OCI-LY7 (cell line): Measurements from ENCODE around the gene PACS2. TPM values are rescaled to one million over a fixed set of nuclear protein-coding genes. Genes with fewer than 3 reads are reported as not detected.

Experiments used
- BruUV-seq: library from RNA; stranded (reverse); fragments of 400-500 nt; replicated peaks from 2 replicates; lab custom pipeline; 2021; lab: Mats Ljungman, UMichigan
- CTCF ChIA-PET: fragments of 300-600 bp; sonication (Branson Sonifier 250); formaldehyde crosslinking; loops from one replicate; lab custom pipeline; 2022; ENCODE audit warnings: antibody characterized with exemption; ENCODE audit not compliant: unreplicated experiment; lab: Charles Lee
- POLR2A ChIA-PET: fragments of 300-600 bp; sonication (Branson Sonifier 250); formaldehyde crosslinking; loops from one replicate; lab custom pipeline; 2022; ENCODE audit warnings: antibody characterized with exemption; lab: Charles Lee
- DNase-seq: peaks from one replicate; pipeline ENCODE4 v3.0.0-alpha.2; 2015; ENCODE audit warnings: low spot score
- H2AFZ ChIP-seq: fragments of 200-600 bp; sonication (generic), shearing (Covaris generic); 2 replicates; pipeline ENCODE4 v1.6.1; 2014; ENCODE audit warnings: mild to moderate bottlenecking, antibody characterized with exemption, low read length, moderate library complexity
- H3K27ac ChIP-seq: fragments of 200-600 bp; sonication (generic); 2 replicates; pipeline ENCODE4 v1.5.1; 2014; ENCODE audit warnings: mixed run types, low read depth, mild to moderate bottlenecking, moderate library complexity, low read length, inconsistent platforms; ENCODE audit not compliant: poor library complexity, severe bottlenecking
- H3K36me3 ChIP-seq: fragments of 200-600 bp; sonication (generic); 2 replicates; pipeline ENCODE4 v1.6.1; 2014; ENCODE audit warnings: mild to moderate bottlenecking, antibody characterized with exemption, low read length, moderate library complexity, mixed read lengths; ENCODE audit not compliant: insufficient read depth
- H3K4me1 ChIP-seq: fragments of 200-600 bp; sonication (generic); 2 replicates; pipeline ENCODE4 v1.5.1; 2014; ENCODE audit warnings: mild to moderate bottlenecking, low read length; ENCODE audit not compliant: insufficient read depth, poor library complexity, severe bottlenecking
- H3K4me2 ChIP-seq: fragments of 200-600 bp; sonication (generic); 2 replicates; pipeline ENCODE4 v1.6.1; 2014; ENCODE audit warnings: mild to moderate bottlenecking, low read length
- H3K4me3 ChIP-seq: fragments of 200-600 bp; sonication (generic); 2 replicates; pipeline ENCODE4 v1.5.1; 2014; ENCODE audit warnings: mild to moderate bottlenecking, low read depth, low read length; ENCODE audit not compliant: poor library complexity, severe bottlenecking
- H3K79me2 ChIP-seq: fragments of 200-600 bp; sonication (generic); 2 replicates; pipeline ENCODE4 v1.6.1; 2016; ENCODE audit warnings: low read depth, mild to moderate bottlenecking, low read length, moderate library complexity, mixed read lengths; ENCODE audit not compliant: insufficient read depth
- H3K9me2 ChIP-seq: fragments of 200-600 bp; sonication (generic); 2 replicates; pipeline ENCODE4 v1.6.1; 2016; ENCODE audit warnings: mild to moderate bottlenecking, low read length, mixed read lengths; ENCODE audit not compliant: insufficient read depth
- H3K9me3 ChIP-seq: fragments of 200-600 bp; sonication (generic); 2 replicates; pipeline ENCODE4 v1.6.1; 2014; ENCODE audit warnings: mild to moderate bottlenecking, mixed run types, low read length, mixed read lengths
- H4K20me1 ChIP-seq: fragments of 200-600 bp; sonication (generic); 2 replicates; pipeline ENCODE4 v1.6.1; 2014; ENCODE audit warnings: mild to moderate bottlenecking, antibody characterized with exemption, low read length, moderate library complexity, mixed read lengths; ENCODE audit not compliant: insufficient read depth
- CTCF ChIP-seq: fragments of 200-600 bp; sonication (generic); conservative IDR thresholded peaks from 2 replicates; pipeline ENCODE4 v1.5.1; 2014; ENCODE audit warnings: mild to moderate bottlenecking, antibody characterized with exemption, low read length, moderate library complexity, mixed read lengths
- EZH2phosphoT487 ChIP-seq: fragments of 200-600 bp; sonication (generic); IDR thresholded peaks from 2 replicates; pipeline ENCODE4 v1.6.1; 2018; ENCODE audit warnings: low read depth, borderline replicate concordance, mild to moderate bottlenecking, mixed run types, antibody characterized with exemption, low read length, moderate library complexity, mixed read lengths
- intact Hi-C: fragments of 100-400 bp; cut with micrococcal nuclease; formaldehyde crosslinking; loops from one replicate; pipeline ENCODE4 v1.10.0; 2022; ENCODE audit not compliant: unreplicated experiment
- total RNA-seq, 2 experiments: library from RNA; depleted of rRNA in 1 of 2; stranded (reverse); fragments of >200 nt in 1 of 2; shearing (Covaris generic) in 1 of 2; gene quantifications; 2 replicates each; pipeline ENCODE4 v1.2.3, GENCODE V29; 2014 to 2022

Gene PACS2
- total RNA-seq, 2 experiments from 2014 or later = 45.4 to 46.9 TPM

GRCh38 chr14:105432657-105433056, 118.1 kb downstream of the PACS2 start:
- intact Hi-C loops = no loop called here
- H3K27ac ChIP-seq = no peak overlapping the region
- no peak overlapping the region for H2AFZ ChIP-seq
- peaks cover 87% of the 10 kb centered on the region for H3K36me3 ChIP-seq
- no peak overlapping the region for H3K4me3 ChIP-seq
- DNase-seq = no peak
- H3K9me3 ChIP-seq = peaks cover 15% of the 10 kb centered on the region
- H3K9me2 ChIP-seq = no peaks in the 10 kb centered on the region
- no TSS peak for BruUV-seq
- H4K20me1 ChIP-seq = peaks cover 5% of the 10 kb centered on the region; the same call in 1 of the 2 replicates
- ChIA-PET CTCF (no interaction called here), POLR2A (no interaction called here)
- no peaks in the 10 kb centered on the region for H3K4me1 ChIP-seq
- no peak for TF ChIP-seq EZH2phosphoT487
- no peak overlapping the region for H3K4me2 ChIP-seq
- H3K79me2 ChIP-seq = peaks cover 52% of the 10 kb centered on the region

- no peak overlapping the region for H3K27ac ChIP-seq
- TF ChIP-seq CTCF = no peak
- no peak for TF ChIP-seq EZH2phosphoT487
- no peak overlapping the region for H3K4me2 ChIP-seq
- POLR2A ChIA-PET = no interaction called here
- peaks cover 56% of the 10 kb centered on the region for H3K79me2 ChIP-seq
- H3K9me2 ChIP-seq = no peaks in the 10 kb centered on the region
- H3K36me3 ChIP-seq = peaks cover 87% of the 10 kb centered on the region
- peaks cover 9% of the 10 kb centered on the region; the same call in 1 of the 2 replicates for H4K20me1 ChIP-seq
- DNase-seq = no peak
- no peaks in the 10 kb centered on the region for H3K4me1 ChIP-seq
- no peak overlapping the region for H2AFZ ChIP-seq
- no peak overlapping the region for H3K4me3 ChIP-seq
- BruUV-seq = no TSS peak
- intact Hi-C loops = no loop called here
- CTCF ChIA-PET = no interaction called here
- peaks cover 15% of the 10 kb centered on the region for H3K9me3 ChIP-seq
Observed at GRCh38 chr14:105433161-105433605, 118.6 kb downstream of the PACS2 start.

- TF ChIP-seq EZH2phosphoT487 (no peak), CTCF (no peak)
- peaks cover 82% of the 10 kb centered on the region for H3K36me3 ChIP-seq
- intact Hi-C loops = no loop called here
- H4K20me1 ChIP-seq = peaks cover 6% of the 10 kb centered on the region; the same call in 1 of the 2 replicates
- no peak overlapping the region for H3K4me3 ChIP-seq
- H3K4me2 ChIP-seq = no peak overlapping the region
- H3K79me2 ChIP-seq = peaks cover 56% of the 10 kb centered on the region
- CTCF ChIA-PET = no interaction called here
- POLR2A ChIA-PET = interaction anchor here (0.9 kb wide), 1 partner anchor 17 kb away, joined by 3 read pairs; the partner anchor contains the start of gene MTA1
- H3K9me2 ChIP-seq = no peaks in the 10 kb centered on the region
- no peak overlapping the region for H3K27ac ChIP-seq
- H3K4me1 ChIP-seq = no peaks in the 10 kb centered on the region
- no peak for DNase-seq
- no TSS peak for BruUV-seq
- peaks cover 15% of the 10 kb centered on the region for H3K9me3 ChIP-seq
- no peak overlapping the region for H2AFZ ChIP-seq
Observed at GRCh38 chr14:105436402-105436801, 121.9 kb downstream of the PACS2 start.
